GM19395 (cell line): ENCODE data around the gene BTN1A1.
"Not testable (repeated sequence)": the region's sequence is repeated elsewhere in the genome, so short reads cannot be mapped to it uniquely, and the experiment has no call there.

Experiments used
- ATAC-seq: cut with Tn5 transposase; IDR thresholded peaks from one replicate; pipeline ENCODE4 v1.9.1; 2021; ENCODE audit warnings: mild to moderate bottlenecking, moderate library complexity; ENCODE audit not compliant: unreplicated experiment

The BTN1A1 gene, protein sequence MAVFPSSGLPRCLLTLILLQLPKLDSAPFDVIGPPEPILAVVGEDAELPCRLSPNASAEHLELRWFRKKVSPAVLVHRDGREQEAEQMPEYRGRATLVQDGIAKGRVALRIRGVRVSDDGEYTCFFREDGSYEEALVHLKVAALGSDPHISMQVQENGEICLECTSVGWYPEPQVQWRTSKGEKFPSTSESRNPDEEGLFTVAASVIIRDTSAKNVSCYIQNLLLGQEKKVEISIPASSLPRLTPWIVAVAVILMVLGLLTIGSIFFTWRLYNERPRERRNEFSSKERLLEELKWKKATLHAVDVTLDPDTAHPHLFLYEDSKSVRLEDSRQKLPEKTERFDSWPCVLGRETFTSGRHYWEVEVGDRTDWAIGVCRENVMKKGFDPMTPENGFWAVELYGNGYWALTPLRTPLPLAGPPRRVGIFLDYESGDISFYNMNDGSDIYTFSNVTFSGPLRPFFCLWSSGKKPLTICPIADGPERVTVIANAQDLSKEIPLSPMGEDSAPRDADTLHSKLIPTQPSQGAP

DNA sequence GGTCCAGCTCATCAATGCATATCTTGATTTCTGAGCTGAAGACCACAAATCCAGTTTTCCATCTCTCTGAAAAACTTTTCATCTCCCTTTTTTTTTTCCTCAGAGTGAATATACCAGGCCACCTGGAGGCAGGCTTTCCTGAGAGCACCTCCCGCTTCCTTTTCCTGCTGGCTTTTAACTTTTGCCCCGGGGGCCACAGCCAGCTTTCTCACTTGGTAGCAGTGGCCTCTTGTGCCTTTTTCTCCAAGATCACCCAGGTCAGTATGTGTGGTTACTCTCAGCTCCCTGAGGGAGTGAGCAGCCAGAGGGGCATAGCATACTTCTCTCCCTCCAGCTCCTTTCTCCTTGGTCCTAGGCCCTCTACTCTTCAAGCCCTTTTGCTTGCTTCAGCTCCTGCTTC lies at the start of gene BTN1A1:
Gene BTN1A1 (plus strand): TSS at position 202 of the 400 bp plus-strand sequence. CDS start 984 bp downstream, outside the sequence.
- ATAC-seq: no peak

DNA sequence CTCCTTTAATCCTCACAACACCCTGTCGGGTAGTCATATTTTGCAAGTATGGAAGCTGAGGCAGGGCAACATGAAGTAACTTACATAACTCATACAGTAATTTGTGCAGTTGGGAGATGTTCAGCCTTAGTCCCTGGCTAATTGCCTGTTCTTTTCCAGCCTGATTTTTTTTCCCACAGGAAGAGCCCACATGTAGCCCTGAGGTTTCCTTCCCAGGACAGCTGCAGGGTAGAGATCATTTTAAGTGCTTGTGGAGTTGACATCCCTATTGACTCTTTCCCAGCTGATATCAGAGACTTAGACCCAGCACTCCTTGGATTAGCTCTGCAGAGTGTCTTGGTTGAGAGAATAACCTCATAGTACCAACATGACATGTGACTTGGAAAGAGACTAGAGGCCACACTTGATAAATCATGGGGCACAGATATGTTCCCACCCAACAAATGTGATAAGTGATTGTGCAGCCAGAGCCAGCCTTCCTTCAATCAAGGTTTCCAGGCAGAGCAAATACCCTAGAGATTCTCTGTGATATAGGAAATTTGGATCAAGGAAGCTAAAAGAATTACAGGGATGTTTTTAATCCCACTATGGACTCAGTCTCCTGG lies 47.4 kb upstream of the BTN1A1 start:
- ATAC-seq: no peak

DNA sequence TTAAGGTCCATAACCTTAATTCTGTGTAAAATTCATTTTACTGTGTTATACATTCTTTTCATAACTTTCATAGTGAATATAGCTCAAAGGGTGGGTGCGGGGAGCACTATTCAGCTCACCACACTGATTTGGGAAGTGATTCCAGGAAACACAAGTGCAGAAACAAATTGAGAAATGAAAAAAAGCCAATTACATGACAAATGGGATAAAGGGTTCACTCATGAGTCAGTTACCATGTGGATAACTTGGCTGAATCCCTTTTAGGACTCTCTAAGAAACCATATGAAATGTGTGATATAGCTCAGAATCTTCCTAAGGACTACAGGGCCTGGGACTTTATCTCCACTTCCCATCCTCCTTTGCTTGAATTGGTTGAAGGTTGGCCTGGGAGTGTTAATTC lies 45.5 kb upstream of the BTN1A1 start:
- no peak for ATAC-seq

DNA sequence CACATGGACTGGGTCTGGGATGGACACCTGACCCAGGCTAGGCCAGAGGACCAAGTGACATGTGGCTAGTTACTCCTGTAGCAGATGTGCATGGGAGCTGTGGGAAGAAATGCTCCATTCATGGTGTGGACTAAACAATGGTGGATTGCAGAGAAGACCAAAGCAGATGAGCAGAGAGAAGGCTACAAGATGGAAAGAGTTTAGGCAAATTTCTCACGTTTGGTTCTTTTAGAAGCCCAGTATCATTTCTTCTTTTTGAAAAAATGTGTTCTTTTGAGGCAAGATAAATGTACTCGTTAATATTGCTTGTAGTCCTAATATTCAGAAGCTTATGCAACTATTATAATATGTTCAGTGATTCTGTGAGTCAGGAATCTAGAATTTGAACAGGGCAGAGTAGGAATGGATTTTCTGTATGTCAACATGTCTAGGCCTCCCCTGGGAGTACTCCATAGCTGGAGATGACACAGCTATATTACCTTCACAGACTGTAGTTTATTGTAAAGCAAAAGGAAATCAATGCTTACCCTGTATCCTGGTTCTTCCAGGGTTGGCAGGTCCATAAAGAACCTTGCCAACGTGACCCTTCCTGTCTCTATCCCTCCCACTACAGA lies 44.6 kb upstream of the BTN1A1 start:
- ATAC-seq: no peak

DNA sequence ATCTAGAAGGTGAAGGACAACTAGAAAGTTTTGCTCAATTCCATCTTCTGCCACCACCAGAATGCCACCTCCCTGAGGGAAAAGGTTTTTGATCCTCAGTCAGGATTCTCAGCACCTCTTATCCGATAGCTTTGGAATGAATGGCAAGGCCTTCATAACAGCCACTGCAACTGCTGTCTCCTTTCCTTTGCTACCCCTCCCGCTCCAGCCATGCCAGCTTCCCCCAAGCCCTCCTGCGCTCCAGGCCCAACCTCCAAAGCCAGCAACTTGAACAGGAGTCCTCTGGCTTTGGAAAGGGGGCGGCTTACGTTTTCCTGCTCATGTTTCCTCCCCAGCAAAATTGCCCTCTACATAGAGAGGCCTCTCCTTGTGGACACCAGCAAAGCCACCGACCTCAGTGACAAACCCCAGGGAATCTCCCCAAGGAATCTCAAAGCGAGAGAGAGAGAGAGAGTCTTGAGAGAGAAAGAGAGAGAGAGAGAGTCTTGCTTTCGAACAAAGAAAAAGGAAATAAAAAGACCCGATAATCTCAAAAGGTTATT lies 42.8 kb upstream of the BTN1A1 start:
- peak; percentile 34 for ATAC-seq

DNA sequence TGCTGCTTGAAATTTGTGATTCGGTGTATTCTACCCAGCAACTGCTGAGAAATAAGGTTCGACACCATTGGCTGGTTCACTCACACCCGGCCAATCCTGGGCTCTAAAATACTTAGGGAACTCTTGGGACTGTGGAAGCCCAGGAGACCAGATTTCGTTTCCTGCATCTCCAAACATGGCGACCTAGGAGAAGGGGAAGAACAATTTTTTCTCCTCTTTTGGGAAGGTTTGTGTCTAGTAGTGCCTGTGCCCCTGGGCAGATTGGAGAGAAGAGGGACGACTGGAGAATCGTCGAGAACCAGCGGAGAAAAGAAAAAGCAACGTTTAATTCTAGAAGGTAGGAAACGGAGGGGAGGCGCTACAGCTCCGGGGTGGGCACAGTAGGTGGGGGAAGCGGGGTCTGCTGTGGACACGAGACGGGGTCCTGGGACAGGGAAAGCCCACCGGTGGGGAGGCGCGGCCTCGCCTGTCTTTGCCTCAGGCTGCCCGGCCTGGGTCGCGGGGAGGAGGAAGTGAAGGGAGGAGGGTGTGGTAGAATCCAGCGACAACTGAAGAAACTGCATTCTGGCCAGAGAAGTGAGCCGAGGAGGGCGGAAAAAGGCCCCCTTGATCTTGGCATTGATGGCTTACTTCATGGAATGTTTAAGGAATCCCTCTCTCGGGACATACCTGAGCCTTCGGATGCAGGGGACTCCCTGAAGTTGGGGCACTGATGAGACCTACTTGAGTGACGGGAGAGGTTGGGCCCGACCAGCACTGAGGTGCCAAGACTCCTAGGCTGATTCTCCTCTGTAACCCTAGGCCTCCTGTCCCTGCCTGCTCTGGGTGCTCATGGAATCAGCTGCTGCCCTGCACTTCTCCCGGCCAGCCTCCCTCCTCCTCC lies 42.1 kb upstream of the BTN1A1 start, which contains the start of gene BTN2A1:
Gene BTN2A1 (plus strand): TSS at position 150 of the 883 bp plus-strand sequence. CDS start 682 bp downstream, at position 832.
- ATAC-seq: peak; percentile 97

DNA sequence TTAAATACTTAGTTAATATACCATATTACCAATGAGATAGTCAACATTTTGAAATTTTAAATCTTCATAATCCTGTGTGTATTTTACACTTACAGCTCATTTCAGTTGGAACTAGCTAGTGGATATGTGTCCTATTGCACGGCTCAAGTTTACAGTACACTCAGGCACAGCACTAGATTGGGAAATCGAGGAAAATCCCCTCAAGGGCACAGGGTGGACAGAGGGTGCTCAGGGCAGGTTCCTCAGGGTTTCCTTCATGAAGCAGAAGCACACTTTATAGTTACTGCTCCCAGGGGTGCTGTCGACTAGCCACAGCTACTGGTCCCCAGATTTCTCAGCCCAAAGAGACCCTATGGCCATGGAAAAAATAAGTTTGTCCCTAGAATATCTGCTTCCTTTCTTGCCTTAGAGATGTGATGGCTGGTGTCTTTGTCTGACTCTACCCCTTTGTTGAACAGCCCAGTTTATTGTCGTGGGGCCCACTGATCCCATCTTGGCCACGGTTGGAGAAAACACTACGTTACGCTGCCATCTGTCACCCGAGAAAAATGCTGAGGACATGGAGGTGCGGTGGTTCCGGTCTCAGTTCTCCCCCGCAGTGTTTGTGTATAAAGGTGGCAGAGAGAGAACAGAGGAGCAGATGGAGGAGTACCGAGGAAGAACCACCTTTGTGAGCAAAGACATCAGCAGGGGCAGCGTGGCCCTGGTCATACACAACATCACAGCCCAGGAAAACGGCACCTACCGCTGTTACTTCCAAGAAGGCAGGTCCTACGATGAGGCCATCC lies 40.9 kb upstream of the BTN1A1 start:
- no peak for ATAC-seq

DNA sequence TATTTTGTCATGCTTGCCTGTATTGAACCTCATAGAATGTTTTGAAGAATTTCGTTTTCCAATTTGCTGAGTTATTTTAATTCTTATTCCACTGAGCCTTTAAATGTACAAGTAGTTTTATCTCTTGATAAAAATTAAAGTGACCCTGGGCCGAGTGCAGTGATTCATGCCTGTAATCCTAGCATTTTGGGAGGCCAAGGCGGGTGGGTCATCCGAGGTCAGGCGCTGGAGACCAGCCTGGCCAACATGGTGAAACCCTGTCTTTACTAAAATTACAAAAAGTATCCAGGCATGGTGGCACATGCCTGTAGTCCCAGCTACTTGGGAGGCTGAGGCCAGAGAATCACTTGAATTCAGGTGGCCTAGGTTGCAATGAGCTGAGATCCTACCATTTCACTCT lies 38.8 kb upstream of the BTN1A1 start:
- ATAC-seq: not testable (repeated sequence)

DNA sequence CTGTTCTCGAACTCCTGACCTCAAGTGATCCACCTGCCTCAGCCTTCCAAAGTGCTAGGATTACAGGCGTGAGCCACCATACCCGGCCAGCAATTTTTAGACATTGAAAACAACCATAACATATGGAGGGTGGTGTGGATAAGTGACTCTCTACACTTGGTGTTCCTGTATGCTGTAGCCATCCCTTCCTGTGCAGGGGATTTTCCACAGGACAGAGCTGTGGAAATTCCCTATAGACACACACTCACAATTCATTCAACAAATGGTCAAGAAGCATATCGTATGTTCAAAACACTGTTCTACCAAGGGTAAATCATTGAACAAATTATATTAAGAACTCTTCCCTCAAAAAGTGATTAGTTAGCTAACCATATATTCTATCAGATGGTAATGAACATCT lies 36.1 kb upstream of the BTN1A1 start:
- no peak for ATAC-seq

DNA sequence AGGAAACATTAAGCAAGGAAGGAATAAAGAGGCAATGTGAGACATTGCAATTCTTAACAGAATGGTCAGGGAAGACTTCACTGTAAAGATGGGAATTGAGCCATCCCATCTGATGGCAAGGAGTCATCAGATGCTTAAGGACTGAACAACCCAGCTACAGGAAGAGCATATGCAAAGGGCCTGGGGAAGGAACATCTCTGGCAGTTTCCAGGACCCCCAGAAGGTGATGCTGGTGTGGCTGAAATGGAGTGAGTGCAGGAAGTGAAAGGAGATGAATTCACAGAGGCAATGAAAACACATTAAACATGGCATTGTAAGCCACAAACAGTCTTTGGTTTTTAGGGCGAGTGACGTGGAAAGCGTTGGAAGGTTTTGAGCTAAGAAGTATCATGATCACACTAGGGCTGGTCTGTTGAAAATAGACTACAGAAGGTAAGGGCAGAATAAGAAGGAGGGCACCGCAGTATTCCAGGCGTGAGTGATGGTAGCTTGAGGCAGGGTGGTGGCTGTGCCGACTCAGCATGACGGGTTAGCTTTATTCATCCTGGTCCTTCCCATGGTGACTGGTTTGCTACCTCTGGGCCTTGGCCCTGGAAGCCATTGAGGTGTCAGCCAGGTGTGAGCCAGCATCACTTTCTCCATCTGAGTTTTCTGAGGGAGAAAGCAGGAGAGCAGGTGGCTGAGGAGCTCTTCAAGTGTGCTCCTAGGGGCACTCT lies 35.5 kb upstream of the BTN1A1 start:
- no peak for ATAC-seq

DNA sequence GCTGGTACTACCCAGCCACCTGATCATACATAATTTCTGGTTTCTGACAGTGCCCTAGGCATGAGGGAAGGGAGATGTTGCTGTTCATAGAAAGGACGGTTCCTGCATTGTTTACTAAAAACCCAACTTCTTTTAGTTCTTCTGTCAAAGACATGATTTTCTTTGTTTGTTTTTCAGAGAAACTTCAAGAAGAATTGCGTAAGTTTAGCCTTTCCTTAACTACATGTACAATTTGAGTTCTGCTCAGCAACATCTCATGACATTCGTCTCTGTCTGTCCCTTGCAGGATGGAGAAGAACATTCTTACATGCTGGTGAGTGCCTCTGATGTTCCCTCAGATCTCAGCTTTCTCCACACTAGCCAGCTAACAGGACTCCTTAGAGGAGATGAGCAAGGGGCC lies 34.3 kb upstream of the BTN1A1 start:
- ATAC-seq: no peak

DNA sequence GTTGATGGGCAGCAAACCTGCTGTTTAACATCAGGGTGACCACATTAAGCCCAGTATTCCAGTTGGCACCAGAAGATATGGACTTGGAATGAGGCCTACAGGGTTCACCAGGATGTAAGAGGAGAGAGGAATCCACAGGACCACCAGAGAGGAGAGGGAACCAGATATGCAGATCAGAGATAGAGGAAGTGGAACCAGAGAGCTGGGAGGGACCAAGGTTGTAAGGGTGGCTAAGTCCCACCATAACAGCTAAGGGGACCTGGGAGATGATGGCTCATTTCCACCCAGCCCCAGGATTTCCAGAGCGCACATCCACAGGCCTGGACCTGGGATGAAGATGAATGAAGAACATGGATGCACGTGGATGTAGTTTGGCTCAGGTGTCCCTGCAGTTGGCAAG lies 31.3 kb upstream of the BTN1A1 start:
- ATAC-seq: no peak

DNA sequence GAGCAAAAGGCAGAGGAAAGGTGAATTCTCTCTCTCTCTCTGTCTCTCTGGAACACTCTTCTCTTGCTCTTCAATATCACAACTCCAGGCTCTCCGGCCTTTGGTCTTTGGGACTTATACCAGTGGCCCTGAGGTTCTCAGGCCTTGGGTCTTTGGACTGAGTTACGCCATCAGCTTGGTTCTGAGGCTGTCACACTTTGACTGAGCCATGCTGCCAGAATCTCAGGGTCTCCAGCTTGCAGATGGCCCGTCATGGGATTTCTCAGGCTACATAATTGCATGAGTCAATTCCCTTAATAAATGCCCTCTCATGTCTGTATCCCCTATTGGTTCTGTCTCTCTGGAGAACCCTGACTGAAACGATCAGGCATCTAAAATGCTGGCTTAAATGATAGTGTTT lies 29.5 kb upstream of the BTN1A1 start:
- ATAC-seq: no peak

DNA sequence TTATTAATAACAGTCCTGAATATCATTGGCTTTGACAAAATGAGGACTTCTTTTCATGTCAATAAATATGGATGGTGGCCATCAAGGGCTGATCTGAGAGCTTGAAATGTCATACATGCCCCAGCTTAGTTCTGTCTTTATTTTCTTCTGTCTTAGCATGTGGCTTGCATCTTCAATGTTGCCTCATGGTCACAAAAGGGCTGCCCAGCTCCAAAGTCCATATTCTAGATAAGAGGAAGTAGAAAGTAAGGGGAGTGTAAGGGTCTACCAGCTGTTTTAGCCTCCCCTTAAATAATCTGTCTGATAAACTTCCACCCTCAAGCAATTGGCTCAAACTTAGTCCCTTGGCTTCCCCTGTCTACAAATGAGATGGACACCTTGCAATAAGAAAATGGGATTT lies 28.1 kb upstream of the BTN1A1 start:
- no peak for ATAC-seq

DNA sequence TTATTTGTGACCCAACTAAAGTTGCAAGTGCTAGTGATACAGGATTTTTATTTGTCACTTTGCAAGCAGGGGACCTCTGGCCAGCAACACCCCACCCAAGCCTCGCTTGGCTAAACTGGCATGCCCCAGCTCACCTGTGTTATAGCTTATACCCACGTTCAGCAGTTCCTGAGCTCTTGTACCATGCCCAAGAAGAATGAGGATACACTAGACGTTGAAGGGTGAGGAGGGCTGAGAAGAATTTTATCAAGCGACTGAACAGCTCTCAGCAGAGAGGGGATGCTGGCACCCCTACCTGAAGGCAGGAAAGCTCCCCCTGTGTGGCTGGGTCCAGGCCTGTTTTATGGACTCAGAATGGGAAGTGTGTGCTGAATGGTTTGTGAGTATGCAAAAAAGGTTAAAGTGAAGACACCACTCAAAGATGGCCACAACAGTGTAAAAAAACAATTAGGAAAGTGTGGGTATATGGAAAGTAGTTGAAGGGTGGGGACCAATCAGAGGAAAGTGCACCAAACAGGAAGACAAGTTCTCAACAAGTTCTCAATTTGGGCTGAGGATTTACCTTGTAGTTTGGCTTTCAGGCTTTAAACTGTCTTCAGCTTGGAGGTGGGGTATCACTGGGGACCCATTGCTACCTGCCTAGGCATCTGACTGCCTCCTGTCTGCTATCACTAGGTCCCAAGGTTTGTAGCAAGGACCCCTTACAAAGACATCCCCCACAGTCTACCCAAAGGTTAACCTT lies 27.4 kb upstream of the BTN1A1 start:
- no peak for ATAC-seq

DNA sequence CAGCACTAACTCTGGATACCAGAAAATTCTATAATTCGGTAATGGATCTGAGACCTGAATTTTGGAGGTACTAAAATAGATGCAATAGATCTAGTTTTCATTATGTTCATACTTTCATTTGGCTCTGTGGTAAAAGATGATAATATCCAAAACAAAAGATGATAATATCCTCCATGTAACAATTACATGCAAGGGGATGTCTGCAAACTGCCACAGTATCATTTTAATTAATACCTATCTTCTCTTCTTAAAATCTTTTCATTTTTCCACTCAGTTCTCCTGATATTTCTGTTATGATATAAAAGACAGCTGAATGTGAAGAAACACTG lies 26.7 kb upstream of the BTN1A1 start:
- ATAC-seq: peak; percentile 5

DNA sequence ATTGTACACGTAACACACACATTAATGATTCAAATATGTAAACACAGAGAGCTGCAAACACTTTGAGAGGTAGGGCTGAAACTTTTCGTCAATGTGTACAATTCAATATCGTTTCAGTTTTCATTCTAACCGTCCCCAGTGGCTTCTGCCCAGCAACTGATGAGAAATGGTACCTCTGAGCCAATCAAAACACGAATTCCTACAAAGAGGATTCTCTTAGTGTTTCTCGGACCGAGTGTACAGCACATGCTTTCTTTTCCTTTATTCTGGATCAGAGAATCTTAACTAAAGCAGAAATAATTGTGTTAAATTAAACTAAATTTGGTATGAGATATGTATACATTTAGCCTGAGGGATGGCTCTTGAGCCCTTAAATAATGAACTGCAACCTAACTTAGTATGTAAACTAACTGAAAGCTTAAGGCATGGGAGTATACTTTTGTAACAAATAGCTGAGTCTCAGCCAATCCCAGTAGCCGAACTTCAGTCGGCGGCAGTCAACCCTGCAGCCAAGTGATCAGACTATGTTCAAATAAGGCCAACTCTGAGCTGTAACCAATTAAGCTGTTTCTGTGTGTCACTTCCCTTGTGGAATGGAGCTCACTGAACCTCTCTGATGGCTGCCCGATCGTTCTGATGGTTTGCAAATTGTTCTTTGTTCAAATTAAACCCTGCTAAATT lies 26.2 kb upstream of the BTN1A1 start:
- ATAC-seq: peak; percentile 95

DNA sequence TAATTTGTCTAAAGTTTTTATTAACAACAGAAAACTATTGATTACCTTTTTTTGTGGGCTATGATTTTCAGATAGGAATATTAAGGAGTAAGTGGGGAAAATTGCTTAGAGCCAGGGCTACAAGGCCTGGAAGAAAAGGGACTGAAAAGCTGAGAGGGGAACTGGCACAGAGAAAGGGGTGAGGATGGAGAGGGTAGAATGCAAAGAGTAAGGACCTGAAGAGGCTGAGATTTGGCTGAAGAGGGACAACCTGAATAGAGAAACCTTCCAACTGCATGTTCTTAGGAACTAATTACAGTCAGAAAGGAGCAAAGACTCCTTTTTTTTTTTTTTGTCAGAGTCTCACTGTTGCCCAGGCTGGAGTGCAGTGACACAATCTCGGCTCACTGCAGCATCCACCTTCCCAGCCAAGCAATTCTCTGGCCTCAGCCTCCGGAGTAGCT lies 25.6 kb upstream of the BTN1A1 start:
- no peak for ATAC-seq
